ENCODE data around the gene RAB42. TPM values are rescaled to one million over a fixed set of nuclear protein-coding genes. Genes with fewer than 3 reads are reported as not detected.

The RAB42 gene
- total and polyA plus RNA-seq, 9 of the 15 experiments (the other 6 are each of a cell fraction or from before 2014, with no cell fraction given), result 0.07 to 0.14 (median 0.12) TPM; not detected in 6

DNA sequence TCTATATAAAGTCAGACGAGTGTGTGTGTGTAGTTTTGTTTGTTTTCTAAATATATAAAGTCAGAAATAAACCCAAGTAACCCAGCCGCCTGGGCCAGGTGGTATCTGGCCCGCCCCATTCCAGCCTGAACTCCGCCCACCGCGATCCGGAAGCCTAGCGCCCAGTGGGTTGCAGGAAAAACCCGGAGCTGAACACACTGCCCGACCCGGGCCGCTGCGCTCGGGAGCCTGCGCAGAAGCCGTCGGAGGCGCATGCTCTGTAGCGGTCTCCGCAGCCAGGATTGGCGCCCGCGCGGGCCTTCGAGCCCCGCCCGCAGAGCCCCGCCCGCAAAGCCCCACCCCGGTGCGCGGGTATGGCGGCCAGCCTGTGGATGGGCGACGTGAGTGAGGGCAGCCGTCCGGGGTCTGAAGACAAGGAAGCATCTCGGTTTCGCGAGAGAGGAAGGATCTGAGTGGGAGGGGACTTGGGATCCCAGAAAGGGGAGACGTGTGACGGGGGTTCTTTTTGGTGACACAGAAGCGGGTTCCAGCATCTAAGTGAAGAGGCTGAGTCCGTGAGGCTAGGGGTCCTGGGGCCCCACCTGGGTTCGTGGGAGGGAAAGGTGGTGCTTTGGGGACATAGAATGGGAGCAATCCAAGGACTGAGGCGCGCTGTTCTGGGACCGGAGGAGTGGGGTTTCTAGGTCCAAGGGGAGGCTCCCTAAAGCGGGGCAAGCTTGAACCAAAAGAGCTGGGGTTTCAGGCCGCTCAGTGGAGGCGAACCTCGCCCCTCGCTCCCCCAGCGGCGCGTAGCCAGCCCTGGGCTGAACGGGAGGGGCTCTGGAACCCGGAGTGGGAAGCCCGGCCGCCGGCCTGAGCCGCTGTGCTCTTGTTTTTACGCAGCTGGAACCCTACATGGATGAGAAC is 39.1 kb upstream of the RAB42 start, which contains the start of gene TRNAU1AP (continued):
- TF ChIP-seq, protein P1, sequence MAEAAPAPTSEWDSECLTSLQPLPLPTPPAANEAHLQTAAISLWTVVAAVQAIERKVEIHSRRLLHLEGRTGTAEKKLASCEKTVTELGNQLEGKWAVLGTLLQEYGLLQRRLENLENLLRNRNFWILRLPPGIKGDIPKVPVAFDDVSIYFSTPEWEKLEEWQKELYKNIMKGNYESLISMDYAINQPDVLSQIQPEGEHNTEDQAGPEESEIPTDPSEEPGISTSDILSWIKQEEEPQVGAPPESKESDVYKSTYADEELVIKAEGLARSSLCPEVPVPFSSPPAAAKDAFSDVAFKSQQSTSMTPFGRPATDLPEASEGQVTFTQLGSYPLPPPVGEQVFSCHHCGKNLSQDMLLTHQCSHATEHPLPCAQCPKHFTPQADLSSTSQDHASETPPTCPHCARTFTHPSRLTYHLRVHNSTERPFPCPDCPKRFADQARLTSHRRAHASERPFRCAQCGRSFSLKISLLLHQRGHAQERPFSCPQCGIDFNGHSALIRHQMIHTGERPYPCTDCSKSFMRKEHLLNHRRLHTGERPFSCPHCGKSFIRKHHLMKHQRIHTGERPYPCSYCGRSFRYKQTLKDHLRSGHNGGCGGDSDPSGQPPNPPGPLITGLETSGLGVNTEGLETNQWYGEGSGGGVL (CRISPR knock-in tag; IDR thresholded peaks at IDR 0.05), result no peak
- peak; percentile 64; the same call in 1 of the 2 replicates for TF ChIP-seq JUN (IDR thresholded peaks at IDR 0.05; ENCODE audit: borderline replicate concordance, low read depth, low read length)
- peak; percentile 9; the same call in 1 of the 2 replicates for TF ChIP-seq JUN (CRISPR knock-in tag; IDR thresholded peaks at IDR 0.05; ENCODE audit: borderline replicate concordance)
- peak; percentile 39 for TF ChIP-seq RBM22 (IDR thresholded peaks at IDR 0.05; ENCODE audit: low read depth, low read length, poor library complexity, severe bottlenecking)
- TF ChIP-seq, protein P2, sequence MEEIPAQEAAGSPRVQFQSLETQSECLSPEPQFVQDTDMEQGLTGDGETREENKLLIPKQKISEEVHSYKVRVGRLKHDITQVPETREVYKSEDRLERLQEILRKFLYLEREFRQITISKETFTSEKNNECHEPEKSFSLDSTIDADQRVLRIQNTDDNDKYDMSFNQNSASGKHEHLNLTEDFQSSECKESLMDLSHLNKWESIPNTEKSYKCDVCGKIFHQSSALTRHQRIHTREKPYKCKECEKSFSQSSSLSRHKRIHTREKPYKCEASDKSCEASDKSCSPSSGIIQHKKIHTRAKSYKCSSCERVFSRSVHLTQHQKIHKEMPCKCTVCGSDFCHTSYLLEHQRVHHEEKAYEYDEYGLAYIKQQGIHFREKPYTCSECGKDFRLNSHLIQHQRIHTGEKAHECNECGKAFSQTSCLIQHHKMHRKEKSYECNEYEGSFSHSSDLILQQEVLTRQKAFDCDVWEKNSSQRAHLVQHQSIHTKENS (CRISPR knock-in tag; IDR thresholded peaks at IDR 0.05), result no peak
- TF ChIP-seq, protein P3, sequence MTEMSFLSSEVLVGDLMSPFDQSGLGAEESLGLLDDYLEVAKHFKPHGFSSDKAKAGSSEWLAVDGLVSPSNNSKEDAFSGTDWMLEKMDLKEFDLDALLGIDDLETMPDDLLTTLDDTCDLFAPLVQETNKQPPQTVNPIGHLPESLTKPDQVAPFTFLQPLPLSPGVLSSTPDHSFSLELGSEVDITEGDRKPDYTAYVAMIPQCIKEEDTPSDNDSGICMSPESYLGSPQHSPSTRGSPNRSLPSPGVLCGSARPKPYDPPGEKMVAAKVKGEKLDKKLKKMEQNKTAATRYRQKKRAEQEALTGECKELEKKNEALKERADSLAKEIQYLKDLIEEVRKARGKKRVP (CRISPR knock-in tag; IDR thresholded peaks at IDR 0.05), result no peak
- TF ChIP-seq KHSRP (IDR thresholded peaks at IDR 0.05), result no peak
- no peak for TF ChIP-seq ZNF184 (CRISPR knock-in tag; IDR thresholded peaks at IDR 0.05)
- TF ChIP-seq, protein P4, sequence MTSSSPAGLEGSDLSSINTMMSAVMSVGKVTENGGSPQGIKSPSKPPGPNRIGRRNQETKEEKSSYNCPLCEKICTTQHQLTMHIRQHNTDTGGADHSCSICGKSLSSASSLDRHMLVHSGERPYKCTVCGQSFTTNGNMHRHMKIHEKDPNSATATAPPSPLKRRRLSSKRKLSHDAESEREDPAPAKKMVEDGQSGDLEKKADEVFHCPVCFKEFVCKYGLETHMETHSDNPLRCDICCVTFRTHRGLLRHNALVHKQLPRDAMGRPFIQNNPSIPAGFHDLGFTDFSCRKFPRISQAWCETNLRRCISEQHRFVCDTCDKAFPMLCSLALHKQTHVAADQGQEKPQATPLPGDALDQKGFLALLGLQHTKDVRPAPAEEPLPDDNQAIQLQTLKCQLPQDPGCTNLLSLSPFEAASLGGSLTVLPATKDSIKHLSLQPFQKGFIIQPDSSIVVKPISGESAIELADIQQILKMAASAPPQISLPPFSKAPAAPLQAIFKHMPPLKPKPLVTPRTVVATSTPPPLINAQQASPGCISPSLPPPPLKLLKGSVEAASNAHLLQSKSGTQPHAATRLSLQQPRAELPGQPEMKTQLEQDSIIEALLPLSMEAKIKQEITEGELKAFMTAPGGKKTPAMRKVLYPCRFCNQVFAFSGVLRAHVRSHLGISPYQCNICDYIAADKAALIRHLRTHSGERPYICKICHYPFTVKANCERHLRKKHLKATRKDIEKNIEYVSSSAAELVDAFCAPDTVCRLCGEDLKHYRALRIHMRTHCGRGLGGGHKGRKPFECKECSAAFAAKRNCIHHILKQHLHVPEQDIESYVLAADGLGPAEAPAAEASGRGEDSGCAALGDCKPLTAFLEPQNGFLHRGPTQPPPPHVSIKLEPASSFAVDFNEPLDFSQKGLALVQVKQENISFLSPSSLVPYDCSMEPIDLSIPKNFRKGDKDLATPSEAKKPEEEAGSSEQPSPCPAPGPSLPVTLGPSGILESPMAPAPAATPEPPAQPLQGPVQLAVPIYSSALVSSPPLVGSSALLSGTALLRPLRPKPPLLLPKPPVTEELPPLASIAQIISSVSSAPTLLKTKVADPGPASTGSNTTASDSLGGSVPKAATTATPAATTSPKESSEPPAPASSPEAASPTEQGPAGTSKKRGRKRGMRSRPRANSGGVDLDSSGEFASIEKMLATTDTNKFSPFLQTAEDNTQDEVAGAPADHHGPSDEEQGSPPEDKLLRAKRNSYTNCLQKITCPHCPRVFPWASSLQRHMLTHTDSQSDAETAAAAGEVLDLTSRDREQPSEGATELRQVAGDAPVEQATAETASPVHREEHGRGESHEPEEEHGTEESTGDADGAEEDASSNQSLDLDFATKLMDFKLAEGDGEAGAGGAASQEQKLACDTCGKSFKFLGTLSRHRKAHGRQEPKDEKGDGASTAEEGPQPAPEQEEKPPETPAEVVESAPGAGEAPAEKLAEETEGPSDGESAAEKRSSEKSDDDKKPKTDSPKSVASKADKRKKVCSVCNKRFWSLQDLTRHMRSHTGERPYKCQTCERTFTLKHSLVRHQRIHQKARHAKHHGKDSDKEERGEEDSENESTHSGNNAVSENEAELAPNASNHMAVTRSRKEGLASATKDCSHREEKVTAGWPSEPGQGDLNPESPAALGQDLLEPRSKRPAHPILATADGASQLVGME (CRISPR knock-in tag; IDR thresholded peaks at IDR 0.05), result peak; percentile 74; the same call in 1 of the 2 replicates
- TF ChIP-seq ZNF3 (CRISPR knock-in tag; IDR thresholded peaks at IDR 0.05), result no peak
- TF ChIP-seq POLR2AphosphoS2 (IDR thresholded peaks at IDR 0.05; ENCODE audit: low read length), result no peak
- peak; percentile 93 for TF ChIP-seq POLR2G (IDR thresholded peaks at IDR 0.05; ENCODE audit: low read depth, low read length)
- TF ChIP-seq, protein P5, sequence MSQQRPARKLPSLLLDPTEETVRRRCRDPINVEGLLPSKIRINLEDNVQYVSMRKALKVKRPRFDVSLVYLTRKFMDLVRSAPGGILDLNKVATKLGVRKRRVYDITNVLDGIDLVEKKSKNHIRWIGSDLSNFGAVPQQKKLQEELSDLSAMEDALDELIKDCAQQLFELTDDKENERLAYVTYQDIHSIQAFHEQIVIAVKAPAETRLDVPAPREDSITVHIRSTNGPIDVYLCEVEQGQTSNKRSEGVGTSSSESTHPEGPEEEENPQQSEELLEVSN (IDR thresholded peaks at IDR 0.05; ENCODE audit: borderline replicate concordance in 1 of 2, extremely low read depth in 1 of 2, insufficient read depth in 1 of 2, insufficient read length in 1 of 2, low read depth in 1 of 2, low read length in 1 of 2, poor library complexity in 1 of 2, severe bottlenecking in 1 of 2), result peak; percentile 5 to 79
- no peak for TF ChIP-seq TFAM (CRISPR knock-in tag; conservative IDR thresholded peaks at IDR 0.05)
